Fibroblast of lung (primary cell): ENCODE results near the gene ASZ1.

Experiments
- EZH2 ChIP-seq: IDR thresholded peaks from 2 replicates; pipeline ENCODE4 v1.5.1; 2012; ENCODE audit warnings: low read length, control low read depth, mild to moderate bottlenecking; ENCODE audit errors: missing control alignments
- TF ChIP-seq, protein P1 (sequence below), 2 donors: IDR thresholded peaks in 1 of 2; conservative IDR thresholded peaks in 1 of 2; 1 replicate in 1 of 2; 2 replicates in 1 of 2; pipeline ENCODE4 v1.5.1; 2011 to 2012; ENCODE audit warnings: low read length in 2 of 2, control low read depth in 1 of 2, inconsistent platforms in 1 of 2, low read depth in 1 of 2, mild to moderate bottlenecking in 1 of 2

DNA sequence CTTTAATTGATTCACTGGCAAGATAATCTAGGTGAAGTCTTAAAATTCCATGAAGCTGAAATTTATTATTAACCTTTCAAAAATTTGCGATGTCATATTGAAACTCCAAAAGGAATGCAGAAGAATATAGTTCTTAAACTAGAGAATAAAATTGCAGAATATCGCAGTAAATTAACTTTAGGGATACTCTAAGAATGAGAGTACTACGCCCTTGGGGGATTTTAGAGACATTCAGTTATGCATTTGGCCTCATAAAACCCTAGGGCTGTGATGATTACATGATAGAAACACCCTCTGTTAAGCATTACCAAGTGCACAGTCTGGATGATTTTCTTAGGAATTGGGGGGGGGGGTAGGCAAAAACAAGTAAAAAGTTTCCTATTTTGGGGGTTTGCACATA is 108.1 kb downstream of the ASZ1 start:
- no peak for TF ChIP-seq EZH2
- TF ChIP-seq, protein P1, sequence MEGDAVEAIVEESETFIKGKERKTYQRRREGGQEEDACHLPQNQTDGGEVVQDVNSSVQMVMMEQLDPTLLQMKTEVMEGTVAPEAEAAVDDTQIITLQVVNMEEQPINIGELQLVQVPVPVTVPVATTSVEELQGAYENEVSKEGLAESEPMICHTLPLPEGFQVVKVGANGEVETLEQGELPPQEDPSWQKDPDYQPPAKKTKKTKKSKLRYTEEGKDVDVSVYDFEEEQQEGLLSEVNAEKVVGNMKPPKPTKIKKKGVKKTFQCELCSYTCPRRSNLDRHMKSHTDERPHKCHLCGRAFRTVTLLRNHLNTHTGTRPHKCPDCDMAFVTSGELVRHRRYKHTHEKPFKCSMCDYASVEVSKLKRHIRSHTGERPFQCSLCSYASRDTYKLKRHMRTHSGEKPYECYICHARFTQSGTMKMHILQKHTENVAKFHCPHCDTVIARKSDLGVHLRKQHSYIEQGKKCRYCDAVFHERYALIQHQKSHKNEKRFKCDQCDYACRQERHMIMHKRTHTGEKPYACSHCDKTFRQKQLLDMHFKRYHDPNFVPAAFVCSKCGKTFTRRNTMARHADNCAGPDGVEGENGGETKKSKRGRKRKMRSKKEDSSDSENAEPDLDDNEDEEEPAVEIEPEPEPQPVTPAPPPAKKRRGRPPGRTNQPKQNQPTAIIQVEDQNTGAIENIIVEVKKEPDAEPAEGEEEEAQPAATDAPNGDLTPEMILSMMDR (conservative IDR thresholded peaks at IDR 0.05 in 1 of 2, IDR thresholded peaks at IDR 0.05 in 1 of 2; ENCODE audit: low read depth in 1 of 2, low read length in 2 of 2): no peak
